ENCODE measurements around the gene SLC22A24.

GRCh38 chr11:63177872-63178271, 33.9 kb upstream of the SLC22A24 start:
- TF ChIP-seq CTCF (conservative IDR thresholded peaks at IDR 0.05; ENCODE audit: low read depth in 2 of 2) (no peak), EZH2phosphoT487 (IDR thresholded peaks at IDR 0.05; ENCODE audit: unreplicated experiment) (no peak), EZH2 (IDR thresholded peaks at IDR 0.05; ENCODE audit: low read depth, unreplicated experiment) (no peak), ZNF331 (CRISPR knock-in tag; IDR thresholded peaks at IDR 0.05; ENCODE audit: low read depth) (no peak), POLR2AphosphoS5 (IDR thresholded peaks at IDR 0.05; ENCODE audit: low read depth) (no peak), CREB1 (CRISPR knock-in tag; IDR thresholded peaks at IDR 0.05; ENCODE audit: low read depth) (no peak), ETS1 (IDR thresholded peaks at IDR 0.05) (no peak), JUNB (IDR thresholded peaks at IDR 0.05; ENCODE audit: unreplicated experiment) (no peak), ZNF114 (CRISPR knock-in tag; IDR thresholded peaks at IDR 0.05) (no peak), STAT1 (IDR thresholded peaks at IDR 0.05; ENCODE audit: unreplicated experiment) (no peak), NANOG (IDR thresholded peaks at IDR 0.05; ENCODE audit: borderline replicate concordance) (no peak)
- TF ChIP-seq, protein P1, sequence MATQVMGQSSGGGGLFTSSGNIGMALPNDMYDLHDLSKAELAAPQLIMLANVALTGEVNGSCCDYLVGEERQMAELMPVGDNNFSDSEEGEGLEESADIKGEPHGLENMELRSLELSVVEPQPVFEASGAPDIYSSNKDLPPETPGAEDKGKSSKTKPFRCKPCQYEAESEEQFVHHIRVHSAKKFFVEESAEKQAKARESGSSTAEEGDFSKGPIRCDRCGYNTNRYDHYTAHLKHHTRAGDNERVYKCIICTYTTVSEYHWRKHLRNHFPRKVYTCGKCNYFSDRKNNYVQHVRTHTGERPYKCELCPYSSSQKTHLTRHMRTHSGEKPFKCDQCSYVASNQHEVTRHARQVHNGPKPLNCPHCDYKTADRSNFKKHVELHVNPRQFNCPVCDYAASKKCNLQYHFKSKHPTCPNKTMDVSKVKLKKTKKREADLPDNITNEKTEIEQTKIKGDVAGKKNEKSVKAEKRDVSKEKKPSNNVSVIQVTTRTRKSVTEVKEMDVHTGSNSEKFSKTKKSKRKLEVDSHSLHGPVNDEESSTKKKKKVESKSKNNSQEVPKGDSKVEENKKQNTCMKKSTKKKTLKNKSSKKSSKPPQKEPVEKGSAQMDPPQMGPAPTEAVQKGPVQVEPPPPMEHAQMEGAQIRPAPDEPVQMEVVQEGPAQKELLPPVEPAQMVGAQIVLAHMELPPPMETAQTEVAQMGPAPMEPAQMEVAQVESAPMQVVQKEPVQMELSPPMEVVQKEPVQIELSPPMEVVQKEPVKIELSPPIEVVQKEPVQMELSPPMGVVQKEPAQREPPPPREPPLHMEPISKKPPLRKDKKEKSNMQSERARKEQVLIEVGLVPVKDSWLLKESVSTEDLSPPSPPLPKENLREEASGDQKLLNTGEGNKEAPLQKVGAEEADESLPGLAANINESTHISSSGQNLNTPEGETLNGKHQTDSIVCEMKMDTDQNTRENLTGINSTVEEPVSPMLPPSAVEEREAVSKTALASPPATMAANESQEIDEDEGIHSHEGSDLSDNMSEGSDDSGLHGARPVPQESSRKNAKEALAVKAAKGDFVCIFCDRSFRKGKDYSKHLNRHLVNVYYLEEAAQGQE (IDR thresholded peaks at IDR 0.05; ENCODE audit: unreplicated experiment), result no peak
- TF ChIP-seq, protein P2, sequence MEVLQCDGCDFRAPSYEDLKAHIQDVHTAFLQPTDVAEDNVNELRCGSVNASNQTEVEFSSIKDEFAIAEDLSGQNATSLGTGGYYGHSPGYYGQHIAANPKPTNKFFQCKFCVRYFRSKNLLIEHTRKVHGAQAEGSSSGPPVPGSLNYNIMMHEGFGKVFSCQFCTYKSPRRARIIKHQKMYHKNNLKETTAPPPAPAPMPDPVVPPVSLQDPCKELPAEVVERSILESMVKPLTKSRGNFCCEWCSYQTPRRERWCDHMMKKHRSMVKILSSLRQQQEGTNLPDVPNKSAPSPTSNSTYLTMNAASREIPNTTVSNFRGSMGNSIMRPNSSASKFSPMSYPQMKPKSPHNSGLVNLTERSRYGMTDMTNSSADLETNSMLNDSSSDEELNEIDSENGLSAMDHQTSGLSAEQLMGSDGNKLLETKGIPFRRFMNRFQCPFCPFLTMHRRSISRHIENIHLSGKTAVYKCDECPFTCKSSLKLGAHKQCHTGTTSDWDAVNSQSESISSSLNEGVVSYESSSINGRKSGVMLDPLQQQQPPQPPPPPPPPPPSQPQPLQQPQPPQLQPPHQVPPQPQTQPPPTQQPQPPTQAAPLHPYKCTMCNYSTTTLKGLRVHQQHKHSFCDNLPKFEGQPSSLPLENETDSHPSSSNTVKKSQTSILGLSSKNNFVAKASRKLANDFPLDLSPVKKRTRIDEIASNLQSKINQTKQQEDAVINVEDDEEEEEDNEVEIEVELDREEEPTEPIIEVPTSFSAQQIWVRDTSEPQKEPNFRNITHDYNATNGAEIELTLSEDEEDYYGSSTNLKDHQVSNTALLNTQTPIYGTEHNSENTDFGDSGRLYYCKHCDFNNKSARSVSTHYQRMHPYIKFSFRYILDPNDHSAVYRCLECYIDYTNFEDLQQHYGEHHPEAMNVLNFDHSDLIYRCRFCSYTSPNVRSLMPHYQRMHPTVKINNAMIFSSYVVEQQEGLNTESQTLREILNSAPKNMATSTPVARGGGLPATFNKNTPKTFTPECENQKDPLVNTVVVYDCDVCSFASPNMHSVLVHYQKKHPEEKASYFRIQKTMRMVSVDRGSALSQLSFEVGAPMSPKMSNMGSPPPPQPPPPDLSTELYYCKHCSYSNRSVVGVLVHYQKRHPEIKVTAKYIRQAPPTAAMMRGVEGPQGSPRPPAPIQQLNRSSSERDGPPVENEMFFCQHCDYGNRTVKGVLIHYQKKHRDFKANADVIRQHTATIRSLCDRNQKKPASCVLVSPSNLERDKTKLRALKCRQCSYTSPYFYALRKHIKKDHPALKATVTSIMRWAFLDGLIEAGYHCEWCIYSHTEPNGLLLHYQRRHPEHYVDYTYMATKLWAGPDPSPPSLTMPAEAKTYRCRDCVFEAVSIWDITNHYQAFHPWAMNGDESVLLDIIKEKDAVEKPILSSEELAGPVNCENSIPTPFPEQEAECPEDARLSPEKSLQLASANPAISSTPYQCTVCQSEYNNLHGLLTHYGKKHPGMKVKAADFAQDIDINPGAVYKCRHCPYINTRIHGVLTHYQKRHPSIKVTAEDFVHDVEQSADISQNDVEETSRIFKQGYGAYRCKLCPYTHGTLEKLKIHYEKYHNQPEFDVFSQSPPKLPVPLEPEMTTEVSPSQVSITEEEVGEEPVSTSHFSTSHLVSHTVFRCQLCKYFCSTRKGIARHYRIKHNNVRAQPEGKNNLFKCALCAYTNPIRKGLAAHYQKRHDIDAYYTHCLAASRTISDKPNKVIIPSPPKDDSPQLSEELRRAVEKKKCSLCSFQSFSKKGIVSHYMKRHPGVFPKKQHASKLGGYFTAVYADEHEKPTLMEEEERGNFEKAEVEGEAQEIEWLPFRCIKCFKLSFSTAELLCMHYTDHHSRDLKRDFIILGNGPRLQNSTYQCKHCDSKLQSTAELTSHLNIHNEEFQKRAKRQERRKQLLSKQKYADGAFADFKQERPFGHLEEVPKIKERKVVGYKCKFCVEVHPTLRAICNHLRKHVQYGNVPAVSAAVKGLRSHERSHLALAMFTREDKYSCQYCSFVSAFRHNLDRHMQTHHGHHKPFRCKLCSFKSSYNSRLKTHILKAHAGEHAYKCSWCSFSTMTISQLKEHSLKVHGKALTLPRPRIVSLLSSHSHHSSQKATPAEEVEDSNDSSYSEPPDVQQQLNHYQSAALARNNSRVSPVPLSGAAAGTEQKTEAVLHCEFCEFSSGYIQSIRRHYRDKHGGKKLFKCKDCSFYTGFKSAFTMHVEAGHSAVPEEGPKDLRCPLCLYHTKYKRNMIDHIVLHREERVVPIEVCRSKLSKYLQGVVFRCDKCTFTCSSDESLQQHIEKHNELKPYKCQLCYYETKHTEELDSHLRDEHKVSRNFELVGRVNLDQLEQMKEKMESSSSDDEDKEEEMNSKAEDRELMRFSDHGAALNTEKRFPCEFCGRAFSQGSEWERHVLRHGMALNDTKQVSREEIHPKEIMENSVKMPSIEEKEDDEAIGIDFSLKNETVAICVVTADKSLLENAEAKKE (CRISPR knock-in tag; IDR thresholded peaks at IDR 0.05), result no peak

Data from GM23338 (cell line).